Breast epithelium (tissue), 4 donors: Measurements from ENCODE around the gene MYPOP. TPM values are rescaled to one million over a fixed set of nuclear protein-coding genes. Genes with fewer than 3 reads are reported as not detected.

Experiments used
- DNase-seq, 2 donors: peaks; one replicate each; pipeline ENCODE4 v3.0.0-alpha.2; 2019; ENCODE audit warnings: low spot score in 2 of 2
- H3K27ac ChIP-seq, 2 donors: fragments of 200-600 bp; sonication (generic) in 1 of 2; one replicate each; pipeline ENCODE4 v1.5.1; 2016 to 2019; ENCODE audit warnings: mild to moderate bottlenecking in 1 of 2
- H3K27me3 ChIP-seq, 2 donors: fragments of 200-600 bp; sonication (generic) in 1 of 2; one replicate each; pipeline versions ENCODE4 v1.5.1 to v1.6.0; 2017 to 2019; ENCODE audit warnings: control low read depth in 1 of 2, mild to moderate bottlenecking in 1 of 2
- H3K36me3 ChIP-seq: fragments of 200-600 bp; one replicate; pipeline ENCODE4 v1.5.1; 2019
- H3K4me1 ChIP-seq, 2 donors: fragments of 200-600 bp; sonication (generic); one replicate each; pipeline ENCODE4 v1.5.1; 2016 to 2019; ENCODE audit warnings: control low read depth in 1 of 2
- H3K4me3 ChIP-seq, 3 donors: fragments of 200-600 bp; sonication (generic); 1 replicate in 2 of 3; 2 replicates in 1 of 3; pipeline ENCODE4 v1.5.1; 2016 to 2019; ENCODE audit warnings: mild to moderate bottlenecking in 3 of 3, moderate library complexity in 2 of 3
- H3K9me3 ChIP-seq, 2 donors: fragments of 200-600 bp; sonication (generic) in 1 of 2; one replicate each; pipeline ENCODE4 v1.5.1; 2016 to 2019; ENCODE audit warnings: control low read depth in 1 of 2
- CTCF ChIP-seq, 3 donors: fragments of 450-650 bp; IDR thresholded peaks; one replicate each; pipeline ENCODE4 v1.5.1; 2016 to 2017; ENCODE audit warnings: antibody characterized with exemption in 3 of 3, mild to moderate bottlenecking in 3 of 3, moderate library complexity in 3 of 3
- POLR2A ChIP-seq: fragments of 450-650 bp; IDR thresholded peaks from one replicate; pipeline ENCODE4 v1.6.1; 2016; ENCODE audit warnings: antibody characterized with exemption, mild to moderate bottlenecking, moderate library complexity
- POLR2AphosphoS5 ChIP-seq, 3 donors: sonication (generic); formaldehyde crosslinking; IDR thresholded peaks; one replicate each; pipeline ENCODE4 v1.6.1; 2017; ENCODE audit warnings: antibody characterized with exemption in 3 of 3
- intact Hi-C: fragments of 100-400 bp; cut with DNase I; formaldehyde crosslinking; loops from one replicate; pipeline ENCODE4 v1.15.1; 2023; ENCODE audit warnings: low total_unique reads
- total RNA-seq, 3 donors: library from RNA; depleted of rRNA; stranded (reverse); fragments of >200 nt; gene quantifications; one replicate each; pipeline ENCODE4 v1.1.0, GENCODE V29; 2016

Gene MYPOP
- total RNA-seq, 3 donors from 2014 or later: 2.0 to 5.9 (median 2.4) TPM

DNA sequence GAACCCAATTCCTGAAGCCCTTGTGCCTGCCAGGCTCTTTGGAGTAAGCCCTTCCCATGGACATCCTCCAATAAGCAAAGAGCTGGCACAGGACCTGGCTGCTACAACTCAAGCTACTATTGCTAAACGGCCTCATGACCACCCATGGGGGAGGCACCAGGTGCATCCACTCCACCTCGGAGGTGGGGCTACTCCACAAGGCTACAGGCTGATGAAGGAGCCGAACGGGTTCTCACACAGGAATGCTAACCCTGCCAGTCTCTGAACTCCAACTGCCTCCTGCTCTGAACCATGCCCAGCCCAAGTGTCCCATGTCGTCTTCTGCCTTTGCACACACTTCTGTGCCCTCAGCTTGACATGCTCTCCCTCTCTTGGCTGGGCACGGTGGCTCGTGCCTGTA, 49.4 kb downstream of the MYPOP start:
- Histone ChIP-seq H3K9me3 (no peaks in the 10 kb centered on the region), H3K27ac (no peak overlapping the region), H3K4me1 (no peaks in the 10 kb centered on the region), H3K4me3 (no peak overlapping the region), H3K36me3 (no peaks in the 10 kb centered on the region), H3K27me3 (no peaks in the 10 kb centered on the region)
- TF ChIP-seq CTCF (IDR thresholded peaks at IDR 0.05) (no peak), POLR2A (no peak), POLR2AphosphoS5 (IDR thresholded peaks at IDR 0.05) (no peak)
- no peak for DNase-seq
- intact Hi-C loops: no loop called here

DNA sequence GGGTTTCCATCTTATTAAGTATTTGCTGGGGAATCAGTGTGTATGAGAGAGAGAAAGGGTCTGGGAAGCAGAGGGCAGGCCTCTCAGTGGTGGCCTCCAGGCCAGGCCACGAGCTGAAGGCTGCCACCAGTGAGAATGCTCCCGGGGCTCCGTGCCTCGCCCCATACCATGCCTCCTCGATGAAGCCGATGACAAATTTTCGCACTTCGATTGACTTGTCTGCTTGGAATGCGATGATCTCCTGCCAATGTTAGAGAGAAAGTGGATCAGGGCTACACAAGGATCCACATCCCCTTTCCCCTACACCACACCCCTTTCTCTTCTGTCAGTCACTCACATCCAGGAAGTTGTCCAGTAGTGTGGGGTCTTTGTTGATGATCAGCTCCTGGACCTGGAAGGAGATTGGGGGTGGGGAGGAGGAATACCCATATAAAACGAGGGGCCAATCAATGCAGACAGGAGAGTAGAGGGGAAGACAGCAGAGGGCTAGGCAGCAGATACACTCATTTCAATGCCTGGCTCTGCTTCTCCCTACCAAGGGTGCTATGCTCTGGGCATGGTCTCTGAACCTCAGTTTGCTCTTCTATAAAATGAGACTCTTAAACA, 50.2 kb downstream of the MYPOP start:
- intact Hi-C loops: no loop called here
- H3K27ac ChIP-seq: no peak overlapping the region
- DNase-seq: no peak

GRCh38 chr19:45848922-45849321, 53.5 kb downstream of the MYPOP start:
- TF ChIP-seq CTCF (IDR thresholded peaks at IDR 0.05): peak in 1 of 3 donors; percentile 8
- TF ChIP-seq POLR2A: no peak
- no peak for TF ChIP-seq POLR2AphosphoS5 (IDR thresholded peaks at IDR 0.05)
- Histone ChIP-seq H3K27me3 (no peaks in the 10 kb centered on the region), H3K36me3 (no peaks in the 10 kb centered on the region), H3K4me1 (no peaks in the 10 kb centered on the region), H3K4me3 (no peak overlapping the region), H3K9me3 (no peaks in the 10 kb centered on the region), H3K27ac (no peak overlapping the region)
- intact Hi-C loops: no loop called here
- DNase-seq: no peak

More for the DNA sequence above, 50.2 kb downstream of the MYPOP start:
- H3K4me3 ChIP-seq: no peak overlapping the region
- no peaks in the 10 kb centered on the region for H3K36me3 ChIP-seq
- no peak for TF ChIP-seq CTCF (IDR thresholded peaks at IDR 0.05)
- TF ChIP-seq POLR2A: no peak
- no peak for TF ChIP-seq POLR2AphosphoS5 (IDR thresholded peaks at IDR 0.05)
- no peaks in the 10 kb centered on the region for H3K9me3 ChIP-seq
- no peaks in the 10 kb centered on the region for H3K27me3 ChIP-seq
- no peaks in the 10 kb centered on the region for H3K4me1 ChIP-seq

DNA sequence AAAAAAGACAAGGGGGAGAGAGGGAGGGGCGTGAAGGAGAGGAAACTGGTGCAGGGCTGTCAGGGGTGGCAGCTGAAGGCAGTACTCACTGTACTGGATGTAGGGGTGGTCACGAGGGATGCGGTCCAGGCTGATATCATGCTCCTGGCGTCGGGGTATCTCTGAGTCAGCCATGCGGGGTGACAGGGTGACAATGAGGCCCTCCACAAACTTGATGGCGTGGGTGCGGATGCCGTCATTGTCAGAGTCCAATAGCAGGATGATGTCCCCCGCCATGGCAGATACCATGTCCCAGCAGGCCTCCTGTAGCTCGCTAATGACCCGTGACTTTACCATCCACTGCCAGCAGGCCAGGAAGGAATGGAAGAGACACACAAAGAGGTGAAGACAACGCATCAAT, 54.8 kb downstream of the MYPOP start:
- no peaks in the 10 kb centered on the region for H3K9me3 ChIP-seq
- TF ChIP-seq POLR2AphosphoS5 (IDR thresholded peaks at IDR 0.05) (no peak), CTCF (IDR thresholded peaks at IDR 0.05) (no peak), POLR2A (no peak)
- DNase-seq: no peak
- no peaks in the 10 kb centered on the region for H3K36me3 ChIP-seq
- no peaks in the 10 kb centered on the region for H3K27me3 ChIP-seq
- H3K27ac ChIP-seq: no peak overlapping the region
- no peaks in the 10 kb centered on the region for H3K4me1 ChIP-seq
- intact Hi-C loops: no loop called here
- H3K4me3 ChIP-seq: no peak overlapping the region

DNA sequence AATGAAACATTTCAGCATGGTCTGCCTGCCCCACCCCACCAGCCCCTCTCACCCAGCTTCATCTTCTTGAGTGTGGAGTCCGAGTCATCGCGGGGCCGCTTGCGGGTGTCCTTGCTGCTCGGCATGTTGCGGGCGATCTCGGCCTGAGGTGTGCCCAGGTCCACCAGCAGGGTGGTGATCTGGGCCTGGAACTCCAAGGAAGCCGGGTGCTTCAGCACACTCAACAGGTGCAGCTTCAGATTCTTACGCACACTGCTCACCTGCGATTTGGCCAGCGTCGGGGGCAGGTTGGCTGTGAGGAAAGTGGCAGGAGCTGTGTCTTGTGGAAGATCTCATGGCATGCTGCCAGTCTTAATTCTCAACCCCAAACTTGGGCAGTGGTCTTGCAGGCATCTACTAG, 60.2 kb downstream of the MYPOP start:
- DNase-seq: no peak
- Histone ChIP-seq H3K36me3 (peaks cover 10% of the 10 kb centered on the region), H3K4me3 (no peak overlapping the region), H3K27me3 (no peaks in the 10 kb centered on the region), H3K27ac (no peak overlapping the region), H3K4me1 (no peaks in the 10 kb centered on the region), H3K9me3 (no peaks in the 10 kb centered on the region)
- intact Hi-C loops: no loop called here
- no peak for TF ChIP-seq POLR2AphosphoS5 (IDR thresholded peaks at IDR 0.05)
- no peak for TF ChIP-seq CTCF (IDR thresholded peaks at IDR 0.05)
- TF ChIP-seq POLR2A: no peak

Other genes starting within 250 kb of the MYPOP start
- 1 to 10 TPM in 2 of 3 donors, under 1 TPM in 1; 0.16 to 4.9 (median 4.8) TPM for gene GIPR, start 234.4 kb downstream of the MYPOP start, total RNA-seq
- gene SNRPD2, start 210.7 kb downstream of the MYPOP start, total RNA-seq: 100 to 1,000 TPM; 175 to 238 (median 191) TPM
- gene QPCTL, start 209.9 kb downstream of the MYPOP start, total RNA-seq: 1 to 10 TPM; 6.1 to 9.4 (median 7.2) TPM
- 10 to 100 TPM in 2 of 3 donors, 1 to 10 TPM in 1; 8.0 to 15.1 (median 13.8) TPM for gene FBXO46, start 171.7 kb downstream of the MYPOP start, total RNA-seq
- gene MEIOSIN, start 169.2 kb downstream of the MYPOP start, total RNA-seq: not detected
- 10 to 100 TPM in 2 of 3 donors, 1 to 10 TPM in 1; 8.6 to 11.8 (median 11.8) TPM for gene SIX5, start 133.4 kb downstream of the MYPOP start, total RNA-seq
- 10 to 100 TPM; 16.0 to 25.6 (median 24.5) TPM for gene DMPK, start 120.1 kb downstream of the MYPOP start, total RNA-seq
- gene DMWD, start 109.8 kb downstream of the MYPOP start, total RNA-seq: 10 to 100 TPM; 24.2 to 31.1 (median 29.3) TPM
- under 1 TPM in 1 of 3 donors, not detected in 2; 0.15 TPM for gene RSPH6A, start 87.3 kb downstream of the MYPOP start, total RNA-seq
- 10 to 100 TPM; 24.3 to 50.8 (median 31.3) TPM for gene SYMPK, start 39.5 kb downstream of the MYPOP start, total RNA-seq
- under 1 TPM in 1 of 3 donors, not detected in 2; 0.33 TPM for gene FOXA3, start 38.3 kb downstream of the MYPOP start, total RNA-seq
- gene IRF2BP1, start 16.5 kb downstream of the MYPOP start, total RNA-seq: 10 to 100 TPM; 16.5 to 26.5 (median 19.7) TPM
- gene NANOS2, start 12.2 kb upstream of the MYPOP start, total RNA-seq: not detected
- gene NOVA2, start 71.3 kb upstream of the MYPOP start, total RNA-seq: 1 to 10 TPM in 2 of 3 donors, under 1 TPM in 1; 0.59 to 3.6 (median 1.1) TPM
- 1 to 10 TPM; 7.0 to 8.8 (median 8.3) TPM for gene CCDC61, start 92.9 kb upstream of the MYPOP start, total RNA-seq
- not detected for gene PGLYRP1, start 120.4 kb upstream of the MYPOP start, total RNA-seq
- not detected for gene IGFL4, start 138.4 kb upstream of the MYPOP start, total RNA-seq
- not detected for gene IGFL3, start 222.1 kb upstream of the MYPOP start, total RNA-seq
- gene IGFL2, start 245.6 kb upstream of the MYPOP start, total RNA-seq: not detected